Kidney (tissue), 14 donors: Measurements from ENCODE around the gene SFXN5. TPM values are rescaled to one million over a fixed set of nuclear protein-coding genes. Genes with fewer than 3 reads are reported as not detected.

Experiments
- DNase-seq, 5 donors: peaks; one replicate each; pipeline ENCODE4 v3.0.0-alpha.2; 2013 to 2020
- FAIRE-seq: peaks from 2 replicates; lab custom pipeline; 2012; peaks lifted over from hg19 to GRCh38; lab: Jason Lieb, UNC
- H3K27ac ChIP-seq, 2 donors: one replicate each; pipeline ENCODE4 v1.7.0; 2013; ENCODE audit warnings: low read depth in 2 of 2, low read length in 2 of 2, inconsistent platforms in 1 of 2
- H3K27me3 ChIP-seq: one replicate; pipeline ENCODE4 v1.7.1; 2013; ENCODE audit warnings: low read length, inconsistent platforms; ENCODE audit not compliant: control insufficient read depth, insufficient read depth
- H3K36me3 ChIP-seq, 3 donors: one replicate each; pipeline versions ENCODE4 v1.7.0 to v1.7.1; 2013; ENCODE audit warnings: low read length in 3 of 3, control low read depth in 1 of 3, inconsistent platforms in 1 of 3; ENCODE audit not compliant: insufficient read depth in 3 of 3, control insufficient read depth in 2 of 3
- H3K4me1 ChIP-seq, 3 donors: one replicate each; pipeline versions ENCODE4 v1.7.0 to v1.7.1; 2013; ENCODE audit warnings: low read length in 3 of 3, inconsistent platforms in 1 of 3, low read depth in 1 of 3; ENCODE audit not compliant: control insufficient read depth in 2 of 3, insufficient read depth in 2 of 3
- H3K4me3 ChIP-seq, 3 donors: one replicate each; pipeline versions ENCODE4 v1.7.0 to v1.8.1; 2013; ENCODE audit warnings: low read length in 3 of 3, control low read depth in 1 of 3, inconsistent platforms in 1 of 3
- H3K9ac ChIP-seq, 3 donors: one replicate each; pipeline versions ENCODE4 v1.7.0 to v1.7.1; 2013; ENCODE audit warnings: low read length in 3 of 3, control low read depth in 1 of 3, inconsistent platforms in 1 of 3
- H3K9me3 ChIP-seq, 3 donors: one replicate each; pipeline versions ENCODE4 v1.7.0 to v1.7.1; 2013; ENCODE audit warnings: low read length in 3 of 3, control low read depth in 1 of 3, inconsistent platforms in 1 of 3; ENCODE audit not compliant: control insufficient read depth in 2 of 3, insufficient read depth in 1 of 3
- CTCF ChIP-seq: IDR thresholded peaks from 3 replicates; pipeline ENCODE4 v1.5.1; 2012; ENCODE audit warnings: mild to moderate bottlenecking, moderate library complexity, borderline replicate concordance; ENCODE audit not compliant: insufficient read depth; ENCODE audit errors: extremely low read depth
- intact Hi-C: fragments of 100-400 bp; cut with DNase I; formaldehyde crosslinking; loops from one replicate; pipeline ENCODE4 v1.11.1; 2022
- polyA plus RNA-seq: library from polyadenylated mRNA; stranded (reverse); fragments of 350-450 nt; fragmentation: Illumina TruSeq; extraction: RNeasy Lipid Tissue Mini Kit (QIAGEN cat#74804); gene quantifications from one replicate; pipeline ENCODE4 v1.2.3, GENCODE V29; 2014; ENCODE audit warnings: low read depth, low replicate concordance; ENCODE audit not compliant: insufficient read depth
- total RNA-seq: library from RNA; stranded (reverse); fragmentation: NEBNext Ultra II Directional; extraction: Animal tissue kit (Norgen Biotek cat#: 25700); gene quantifications from one replicate; pipeline ENCODE4 v1.2.1, GENCODE V29; 2021
- donor health status: control.
- donor health status: control.
- donor health status: control.
- donor health status: control.
- donor health status: control.
- donor health status: DM: yes; HTN: yes; CAD: no.
- donor health status: Normal renal cell carcinoma (clear cell type).

SFXN5 gene
- total and polyA plus RNA-seq, 2 donors from 2014 or later = 21.4 to 35.9 TPM

- no peak for FAIRE-seq
These were observed 151.0 kb downstream of the SFXN5 start for GRCh38 chr2:72920318-72921087.

GRCh38 chr2:72919414-72920317, 151.8 kb downstream of the SFXN5 start:
- FAIRE-seq (no peak), DNase-seq (peak in 4 of 5 donors; percentile 8 to 71 (median 49))
- Histone ChIP-seq H3K9me3 (no peaks in the 10 kb centered on the region), H3K9ac (peak overlapping the region in 2 of 3 donors; percentile 59 to 65), H3K4me1 (peaks cover 0 to 13% (median 8%) of the 10 kb centered on the region in 3 donors), H3K4me3 (peak overlapping the region; percentile 6 to 71 (median 66)), H3K36me3 (peaks cover 0 to 19% (median 0%) of the 10 kb centered on the region in 3 donors), H3K27me3 (peaks cover 62% of the 10 kb centered on the region), H3K27ac (peak overlapping the region; percentile 75 to 89)
- intact Hi-C loops = no loop called here
- no peak for TF ChIP-seq CTCF

More at GRCh38 chr2:72920318-72921087, 151.0 kb downstream of the SFXN5 start:
- peak in 4 of 5 donors; percentile 44 to 74 (median 68) for DNase-seq
- no peak for TF ChIP-seq CTCF
- Histone ChIP-seq H3K9me3 (no peaks in the 10 kb centered on the region), H3K4me1 (peaks cover 0 to 6% (median 2%) of the 10 kb centered on the region in 3 donors), H3K27ac (peak overlapping the region; percentile 75 to 89), H3K4me3 (peak overlapping the region; percentile 6 to 71 (median 66)), H3K27me3 (peaks cover 63% of the 10 kb centered on the region), H3K36me3 (peaks cover 0 to 19% (median 0%) of the 10 kb centered on the region in 3 donors), H3K9ac (peak overlapping the region in 2 of 3 donors; percentile 59 to 65)
- intact Hi-C loops = no loop called here

GRCh38 chr2:72917877-72918553, 153.5 kb downstream of the SFXN5 start:
- TF ChIP-seq CTCF = no peak
- Histone ChIP-seq H3K36me3 (peaks cover 0 to 19% (median 0%) of the 10 kb centered on the region in 3 donors), H3K4me3 (peak overlapping the region; percentile 44 to 71 (median 66)), H3K9me3 (no peaks in the 10 kb centered on the region), H3K4me1 (peaks cover 0 to 15% (median 14%) of the 10 kb centered on the region in 3 donors), H3K9ac (peak overlapping the region in 2 of 3 donors; percentile 20 to 65), H3K27ac (peak overlapping the region; percentile 75 to 89), H3K27me3 (peaks cover 67% of the 10 kb centered on the region)
- FAIRE-seq (no peak), DNase-seq (peak in 3 of 5 donors; percentile 35 to 63 (median 47))
- intact Hi-C loops = no loop called here
